Keratinocyte (primary cell): ENCODE results near the gene HRH3. TPM values are rescaled to one million over a fixed set of nuclear protein-coding genes. Genes with fewer than 3 reads are reported as not detected.

Experiments
- DNase-seq: peaks from one replicate; pipeline ENCODE4 v3.0.0-alpha.2; 2011; ENCODE audit warnings: low read depth, missing footprints, low spot score
- FAIRE-seq: peaks from 2 replicates; lab custom pipeline; 2011; peaks lifted over from hg19 to GRCh38; lab: Jason Lieb, UNC
- H2AFZ ChIP-seq: 2 replicates; pipeline ENCODE4 v1.6.0; 2012; ENCODE audit warnings: low read length, control low read depth, inconsistent platforms; ENCODE audit not compliant: control insufficient read depth
- H3K27ac ChIP-seq: 2 replicates; pipeline ENCODE4 v1.5.1; 2011; ENCODE audit warnings: low read length; ENCODE audit not compliant: control insufficient read depth, insufficient read depth
- H3K27me3 ChIP-seq: 3 replicates; pipeline ENCODE4 v1.6.0; 2011; ENCODE audit warnings: low read length; ENCODE audit not compliant: control insufficient read depth, insufficient read depth; ENCODE audit errors: extremely low read depth
- H3K36me3 ChIP-seq, 2 experiments: 2 replicates in 1 of 2; 3 replicates in 1 of 2; pipeline ENCODE4 v1.5.1; 2011; ENCODE audit warnings: low read length in 2 of 2, mild to moderate bottlenecking in 1 of 2; ENCODE audit not compliant: control insufficient read depth in 2 of 2, insufficient read depth in 2 of 2; ENCODE audit errors: extremely low read depth in 1 of 2
- H3K4me1 ChIP-seq: 3 replicates; pipeline ENCODE4 v1.5.1; 2011; ENCODE audit warnings: low read length; ENCODE audit not compliant: control insufficient read depth, insufficient read depth; ENCODE audit errors: extremely low read depth
- H3K4me2 ChIP-seq: 3 replicates; pipeline ENCODE4 v1.6.0; 2011; ENCODE audit warnings: low read depth, low read length; ENCODE audit not compliant: control insufficient read depth, insufficient read depth; ENCODE audit errors: extremely low read depth
- H3K4me3 ChIP-seq, 3 experiments: fragments of 200-600 bp in 1 of 3; sonication (generic) in 1 of 3; 2 replicates in 2 of 3; 3 replicates in 1 of 3; pipeline ENCODE4 v1.5.1; 2011 to 2016; ENCODE audit warnings: low read length in 3 of 3, mild to moderate bottlenecking in 3 of 3, control low read depth in 2 of 3, inconsistent platforms in 1 of 3, low read depth in 1 of 3, mixed read lengths in 1 of 3, mixed run types in 1 of 3, moderate library complexity in 1 of 3; ENCODE audit not compliant: control insufficient read depth in 2 of 3, insufficient read depth in 2 of 3; ENCODE audit errors: extremely low read depth in 1 of 3
- H3K79me2 ChIP-seq: 2 replicates; pipeline ENCODE4 v1.6.0; 2012; ENCODE audit warnings: low read length; ENCODE audit not compliant: control insufficient read depth, insufficient read depth
- H3K9ac ChIP-seq: 3 replicates; pipeline ENCODE4 v1.6.0; 2011; ENCODE audit warnings: low read length; ENCODE audit not compliant: control insufficient read depth, insufficient read depth; ENCODE audit errors: extremely low read depth
- H3K9me1 ChIP-seq: 3 replicates; pipeline ENCODE4 v1.6.0; 2011; ENCODE audit warnings: low read length; ENCODE audit not compliant: control insufficient read depth, insufficient read depth; ENCODE audit errors: extremely low read depth
- H3K9me3 ChIP-seq: 2 replicates; pipeline ENCODE4 v1.5.1; 2012; ENCODE audit warnings: low read depth, low read length; ENCODE audit not compliant: control insufficient read depth
- H4K20me1 ChIP-seq: 3 replicates; pipeline ENCODE4 v1.6.0; 2011; ENCODE audit warnings: low read length; ENCODE audit not compliant: control insufficient read depth, insufficient read depth; ENCODE audit errors: extremely low read depth
- CTCF ChIP-seq, 3 experiments: IDR thresholded peaks in 1 of 3; conservative IDR thresholded peaks in 1 of 3; optimal IDR thresholded peaks in 1 of 3; 2 replicates in 2 of 3; 3 replicates in 1 of 3; pipeline versions ENCODE3 to v1.5.1; 2011; ENCODE audit warnings: low read length in 3 of 3, mild to moderate bottlenecking in 3 of 3, moderate library complexity in 2 of 3, control low read depth in 1 of 3, inconsistent platforms in 1 of 3; ENCODE audit not compliant: insufficient read depth in 2 of 3; ENCODE audit errors: extremely low read depth in 1 of 3
- EZH2 ChIP-seq: IDR thresholded peaks from one replicate; pipeline ENCODE4 v1.6.1; 2012; ENCODE audit warnings: inconsistent platforms, mild to moderate bottlenecking, low read length, moderate library complexity
- dilution Hi-C: fragments of 300-500 bp; cut with MboI; formaldehyde crosslinking; loops from one replicate; pipeline ENCODE4 v1.7.0; 2020; ENCODE audit warnings: low sequenced_read_pairs; ENCODE audit not compliant: extremely low pct_ligation_motif_present
- polyA plus RNA-seq, 5 experiments: library from polyadenylated mRNA; depleted of rRNA in 3 of 5; stranded (reverse) in 3 of 5; stranded (forward) in 1 of 5; unstranded in 1 of 5; fragments of >200 nt; gene quantifications; 1 replicate in 1 of 5; 2 replicates in 3 of 5; 3 replicates in 1 of 5; pipeline versions ENCODE4 v1.2.1 to v1.2.3, GENCODE V29; 2011 to 2012; ENCODE audit warnings: missing spikeins in 2 of 5, low read depth in 1 of 5, low replicate concordance in 1 of 5

HRH3 gene
- polyA plus RNA-seq, 1 donor (not counting 4 experiments of a cell fraction or from before 2014, with no cell fraction given) = not detected

DNA sequence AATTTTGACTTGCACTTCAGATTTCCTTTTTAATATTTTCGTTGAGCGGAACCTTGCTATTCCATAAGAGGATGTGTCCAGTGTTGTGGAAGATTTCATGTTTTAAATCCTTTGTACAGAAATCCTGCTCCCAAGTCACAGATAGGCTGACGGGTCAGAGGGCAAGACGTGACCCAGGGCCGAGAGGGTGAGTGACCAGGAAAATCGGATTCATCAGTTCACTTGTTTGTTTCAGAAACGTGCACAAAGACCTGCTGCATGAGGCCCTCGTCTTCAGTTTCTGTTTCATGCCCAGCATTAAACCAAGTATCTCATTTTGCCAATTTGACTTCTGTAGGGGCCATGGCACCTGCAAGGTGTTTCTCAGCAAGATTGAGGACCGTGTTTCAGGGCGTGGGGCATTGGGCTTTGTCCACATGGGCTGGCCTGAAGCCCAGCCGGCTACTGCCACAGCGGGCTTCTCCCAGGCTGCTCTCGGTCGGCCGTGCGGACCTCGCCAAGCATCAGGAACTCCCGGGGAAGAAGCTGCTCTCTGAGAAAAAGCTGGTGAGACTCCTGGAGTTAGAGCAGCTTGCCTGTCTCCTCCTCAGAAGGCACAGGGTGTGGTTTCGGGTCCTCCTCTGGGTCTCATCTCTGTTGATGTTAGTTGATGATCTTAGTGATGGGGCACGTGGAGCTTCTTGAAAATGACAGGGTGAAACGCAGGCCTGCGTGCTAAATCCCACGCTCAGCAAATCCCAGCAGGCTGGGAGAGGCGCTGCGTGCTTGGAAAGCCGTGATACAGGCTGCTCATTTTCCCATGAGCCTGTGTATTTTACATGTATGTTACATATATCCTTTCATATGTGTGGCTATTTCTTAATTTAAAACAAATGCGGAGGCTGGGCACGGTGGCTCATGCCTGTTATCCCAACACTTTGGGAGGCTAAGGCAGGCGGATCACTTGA lies 26.7 kb downstream of the HRH3 start:
- peaks cover 44% of the 10 kb centered on the region for H3K79me2 ChIP-seq
- no peak overlapping the region for H3K9ac ChIP-seq
- H3K9me1 ChIP-seq = no peaks in the 10 kb centered on the region
- H4K20me1 ChIP-seq = no peaks in the 10 kb centered on the region
- dilution Hi-C loops = no loop called here
- H3K4me3 ChIP-seq = no peak overlapping the region
- H3K4me2 ChIP-seq = no peak overlapping the region
- FAIRE-seq = no peak
- H2AFZ ChIP-seq = no peak overlapping the region
- no peaks in the 10 kb centered on the region for H3K27me3 ChIP-seq
- TF ChIP-seq EZH2 = no peak
- no peak for TF ChIP-seq CTCF (optimal IDR thresholded peaks at IDR 0.05 in 1 of 3, IDR thresholded peaks at IDR 0.05 in 1 of 3, conservative IDR thresholded peaks at IDR 0.05 in 1 of 3; ENCODE audit: extremely low read depth in 1 of 3, insufficient read depth in 2 of 3, low read length in 3 of 3)
- no peak overlapping the region for H3K27ac ChIP-seq
- DNase-seq = no peak
- H3K36me3 ChIP-seq = peaks cover 29 to 33% of the 10 kb centered on the region in 2 experiments
- H3K9me3 ChIP-seq = no peaks in the 10 kb centered on the region
- H3K4me1 ChIP-seq = no peaks in the 10 kb centered on the region

GRCh38 chr20:62192635-62193034 lies 27.4 kb downstream of the HRH3 start:
- Histone ChIP-seq H3K27me3 (no peaks in the 10 kb centered on the region), H2AFZ (no peak overlapping the region), H3K9ac (no peak overlapping the region), H3K36me3 (peaks cover 22 to 25% of the 10 kb centered on the region in 2 experiments), H3K4me1 (peaks cover 3% of the 10 kb centered on the region), H3K4me2 (no peak overlapping the region), H4K20me1 (no peaks in the 10 kb centered on the region), H3K9me1 (no peaks in the 10 kb centered on the region), H3K79me2 (peaks cover 49% of the 10 kb centered on the region), H3K4me3 (no peak overlapping the region), H3K27ac (no peak overlapping the region), H3K9me3 (no peaks in the 10 kb centered on the region)
- no peak for TF ChIP-seq EZH2
- no peak for TF ChIP-seq CTCF (optimal IDR thresholded peaks at IDR 0.05 in 1 of 3, IDR thresholded peaks at IDR 0.05 in 1 of 3, conservative IDR thresholded peaks at IDR 0.05 in 1 of 3; ENCODE audit: extremely low read depth in 1 of 3, insufficient read depth in 2 of 3, low read length in 3 of 3)
- dilution Hi-C loops = no loop called here
- FAIRE-seq (no peak), DNase-seq (no peak)
